Bronchial epithelial cell (primary cell): ENCODE measurements around the gene PHF20. TPM values are rescaled to one million over a fixed set of nuclear protein-coding genes. Genes with fewer than 3 reads are reported as not detected.

Experiments
- DNase-seq: peaks from one replicate; pipeline ENCODE4 v3.0.0-alpha.2; 2010; ENCODE audit warnings: low read depth
- FAIRE-seq: peaks from 2 replicates; lab custom pipeline; 2011; peaks lifted over from hg19 to GRCh38; lab: Jason Lieb, UNC
- H3K27me3 ChIP-seq: 2 replicates; pipeline ENCODE4 v1.5.1; 2011; ENCODE audit warnings: low read length; ENCODE audit not compliant: control insufficient read depth, insufficient read depth
- H3K36me3 ChIP-seq: 2 replicates; pipeline ENCODE4 v1.5.1; 2011; ENCODE audit warnings: low read length; ENCODE audit not compliant: control insufficient read depth, insufficient read depth
- H3K4me3 ChIP-seq: 2 replicates; pipeline ENCODE4 v1.5.1; 2011; ENCODE audit warnings: mild to moderate bottlenecking, low read depth, low read length, control low read depth
- total RNA-seq: library from RNA; depleted of rRNA; stranded (reverse); fragments of >200 nt; gene quantifications from 2 replicates; pipeline ENCODE4 v1.2.1, GENCODE V29; 2014
- TF ChIP-seq, protein P1 (sequence below): IDR thresholded peaks from 2 replicates; pipeline ENCODE4 v1.5.1; 2011; ENCODE audit warnings: mild to moderate bottlenecking, moderate library complexity, low read length, control low read depth, inconsistent platforms; ENCODE audit not compliant: insufficient read depth, severe bottlenecking

Gene PHF20
- total RNA-seq, 1 donor from 2014 or later, result 24.0 TPM

DNA sequence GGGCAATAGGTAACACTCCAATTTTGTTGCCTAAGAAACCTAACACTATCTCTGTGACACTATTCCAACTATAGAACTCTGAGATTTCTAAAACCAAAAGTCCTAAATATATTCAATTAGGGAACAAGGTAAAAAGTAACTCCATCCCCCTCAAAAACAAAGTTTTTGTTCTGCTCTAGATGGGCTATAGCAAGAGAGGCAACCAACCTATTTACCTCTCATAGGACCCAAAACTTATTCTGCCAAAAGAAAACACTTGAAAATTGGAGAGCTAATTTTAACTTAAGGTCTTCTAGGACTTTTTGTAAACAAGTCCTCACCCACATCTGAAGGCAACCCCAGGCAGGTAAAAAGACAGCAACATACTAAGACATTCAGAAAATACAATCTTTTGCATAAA, 37.4 kb upstream of the PHF20 start:
- Histone ChIP-seq H3K4me3 (no peak overlapping the region), H3K27me3 (no peaks in the 10 kb centered on the region), H3K36me3 (peaks cover 32% of the 10 kb centered on the region)
- FAIRE-seq (no peak), DNase-seq (no peak)
- TF ChIP-seq, protein P1, sequence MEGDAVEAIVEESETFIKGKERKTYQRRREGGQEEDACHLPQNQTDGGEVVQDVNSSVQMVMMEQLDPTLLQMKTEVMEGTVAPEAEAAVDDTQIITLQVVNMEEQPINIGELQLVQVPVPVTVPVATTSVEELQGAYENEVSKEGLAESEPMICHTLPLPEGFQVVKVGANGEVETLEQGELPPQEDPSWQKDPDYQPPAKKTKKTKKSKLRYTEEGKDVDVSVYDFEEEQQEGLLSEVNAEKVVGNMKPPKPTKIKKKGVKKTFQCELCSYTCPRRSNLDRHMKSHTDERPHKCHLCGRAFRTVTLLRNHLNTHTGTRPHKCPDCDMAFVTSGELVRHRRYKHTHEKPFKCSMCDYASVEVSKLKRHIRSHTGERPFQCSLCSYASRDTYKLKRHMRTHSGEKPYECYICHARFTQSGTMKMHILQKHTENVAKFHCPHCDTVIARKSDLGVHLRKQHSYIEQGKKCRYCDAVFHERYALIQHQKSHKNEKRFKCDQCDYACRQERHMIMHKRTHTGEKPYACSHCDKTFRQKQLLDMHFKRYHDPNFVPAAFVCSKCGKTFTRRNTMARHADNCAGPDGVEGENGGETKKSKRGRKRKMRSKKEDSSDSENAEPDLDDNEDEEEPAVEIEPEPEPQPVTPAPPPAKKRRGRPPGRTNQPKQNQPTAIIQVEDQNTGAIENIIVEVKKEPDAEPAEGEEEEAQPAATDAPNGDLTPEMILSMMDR, result no peak

DNA sequence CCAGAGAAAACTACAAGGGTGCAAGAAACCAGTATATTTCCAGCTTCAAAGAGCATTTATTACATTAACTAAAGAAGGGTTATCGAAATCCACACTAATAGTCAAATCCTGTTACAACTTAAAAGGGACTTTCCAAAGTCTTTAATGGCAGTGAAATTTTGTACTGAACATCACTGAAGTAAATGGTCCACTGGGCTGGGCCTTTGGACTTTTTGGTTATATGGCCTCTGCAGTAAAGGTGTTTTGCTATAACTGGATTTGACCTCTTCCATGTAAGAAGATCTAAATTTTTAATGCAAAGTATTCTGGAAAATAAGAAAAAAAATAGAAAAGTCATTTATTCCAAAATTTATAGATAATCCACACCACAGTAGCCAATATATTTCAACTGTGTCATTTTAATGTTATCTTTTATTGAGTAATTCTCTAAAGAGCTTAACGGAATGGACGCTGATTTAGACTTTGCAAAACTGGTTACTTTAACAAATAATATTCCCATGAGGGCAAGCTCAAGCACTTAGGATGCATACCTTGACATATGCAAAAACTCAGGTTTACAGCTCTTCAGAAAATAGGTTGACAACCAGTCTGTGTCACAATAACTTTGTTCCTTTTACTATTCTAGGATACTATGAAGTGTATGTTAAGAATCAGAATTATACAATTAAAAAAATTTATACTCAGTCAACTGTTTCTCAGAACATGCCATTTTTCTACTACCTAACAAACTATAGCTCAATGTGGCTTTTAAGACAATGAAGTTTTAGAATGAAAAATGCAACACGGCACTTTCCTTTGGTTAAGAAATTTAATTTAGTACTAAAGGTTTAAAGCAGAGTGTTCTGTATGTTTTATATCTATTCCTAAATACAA, 36.8 kb upstream of the PHF20 start:
- Histone ChIP-seq H3K36me3 (peaks cover 32% of the 10 kb centered on the region), H3K4me3 (no peak overlapping the region), H3K27me3 (no peaks in the 10 kb centered on the region)
- TF ChIP-seq, protein P1, result no peak
- FAIRE-seq (no peak), DNase-seq (no peak)

DNA sequence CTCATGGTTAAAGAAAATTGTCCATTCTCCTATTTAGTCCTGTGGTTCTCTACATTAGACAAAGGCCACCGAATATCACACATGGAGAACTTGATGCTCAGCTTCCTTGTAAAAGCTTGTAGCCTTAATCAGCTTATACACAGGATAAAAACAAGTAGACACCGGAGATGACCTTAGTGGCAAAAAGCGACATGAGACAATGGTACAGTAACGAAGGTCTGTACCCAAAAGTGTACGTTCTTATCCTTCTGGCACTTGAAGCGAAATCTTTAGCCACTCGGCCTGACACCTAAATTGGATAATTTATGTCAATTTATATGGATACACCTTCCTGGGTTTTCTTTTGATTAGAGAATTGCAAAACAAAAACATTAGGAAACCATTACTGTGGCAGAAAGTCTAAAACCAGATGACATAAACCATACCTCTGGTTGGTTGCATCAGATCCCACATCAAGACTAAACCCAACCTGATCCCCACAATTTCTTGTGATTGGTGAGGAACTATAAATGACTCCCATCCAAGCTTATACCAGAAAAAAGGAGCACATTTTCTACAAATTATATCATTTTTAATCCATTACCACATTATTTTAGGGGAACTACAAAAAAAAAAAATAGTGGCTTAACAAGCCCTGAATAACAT, 35.9 kb upstream of the PHF20 start:
- Histone ChIP-seq H3K27me3 (no peaks in the 10 kb centered on the region), H3K36me3 (peaks cover 30% of the 10 kb centered on the region), H3K4me3 (no peak overlapping the region)
- TF ChIP-seq, protein P1, result no peak
- DNase-seq, result no peak
- no peak for FAIRE-seq

GRCh38 chr20:35737865-35738333, 33.9 kb upstream of the PHF20 start:
- Histone ChIP-seq H3K36me3 (peaks cover 27% of the 10 kb centered on the region), H3K27me3 (no peaks in the 10 kb centered on the region), H3K4me3 (no peak overlapping the region)
- TF ChIP-seq, protein P1, result no peak
- no peak for DNase-seq
- FAIRE-seq, result no peak

GRCh38 chr20:35738410-35739179, 33.2 kb upstream of the PHF20 start:
- DNase-seq (no peak), FAIRE-seq (no peak)
- TF ChIP-seq, protein P1, result no peak
- no peak overlapping the region for H3K4me3 ChIP-seq
- no peaks in the 10 kb centered on the region for H3K27me3 ChIP-seq
- peaks cover 24% of the 10 kb centered on the region for H3K36me3 ChIP-seq
